NCI-H2081 (cell line): ENCODE results near the gene ARHGDIG.
"Not testable (repeated sequence)": the region's sequence is repeated elsewhere in the genome, so short reads cannot be mapped to it uniquely, and the experiment has no call there.

Experiments
- DNase-seq, 2 experiments: peaks; one replicate each; lab custom pipeline; 2025; lab: John Stamatoyannopoulos, UW

Gene ARHGDIG

DNA sequence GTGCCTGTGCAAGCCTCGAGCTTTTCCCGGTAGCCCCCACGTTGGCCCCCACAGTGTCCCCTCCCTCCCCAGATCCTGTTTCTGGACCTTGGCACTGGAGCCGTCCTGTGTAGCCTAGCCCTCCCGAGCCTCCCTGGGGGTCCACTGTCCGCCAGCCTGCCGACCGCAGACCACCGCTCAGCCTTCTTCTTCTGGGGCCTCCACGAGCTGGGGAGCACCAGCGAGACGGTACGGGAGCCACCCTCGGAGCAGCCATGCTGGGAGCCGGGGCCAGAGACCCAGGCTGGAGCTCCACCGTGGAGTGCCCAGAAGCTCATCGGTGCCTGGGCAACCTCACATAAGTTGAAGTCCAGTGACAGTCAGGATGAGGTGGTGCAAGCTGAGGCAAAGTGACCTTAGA, 16.4 kb upstream of the ARHGDIG start:
- DNase-seq = no peak

DNA sequence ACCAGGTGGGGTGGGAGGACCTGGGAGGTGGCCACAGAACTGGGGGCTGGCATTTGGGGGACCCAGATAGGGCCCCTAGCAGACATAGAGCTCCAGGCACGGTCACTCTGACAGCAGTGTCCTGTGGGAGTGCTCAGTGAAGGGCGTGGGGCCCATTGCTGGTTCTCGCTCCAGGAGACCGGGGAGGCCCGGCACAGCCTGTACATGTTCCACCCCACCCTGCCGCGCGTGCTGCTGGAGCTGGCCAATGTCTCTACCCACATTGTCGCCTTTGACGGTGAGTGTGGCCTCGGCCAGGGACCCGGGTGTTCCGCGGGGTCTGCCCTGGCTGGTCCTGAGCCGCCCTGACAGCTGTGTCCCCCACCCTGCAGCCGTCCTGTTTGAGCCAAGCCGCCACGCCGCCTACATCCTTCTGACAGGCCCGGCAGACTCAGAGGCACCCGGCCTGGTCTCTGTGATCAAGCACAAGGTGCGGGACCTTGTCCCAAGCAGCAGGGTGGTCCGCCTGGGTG, 15.9 kb upstream of the ARHGDIG start:
- DNase-seq = no peak

DNA sequence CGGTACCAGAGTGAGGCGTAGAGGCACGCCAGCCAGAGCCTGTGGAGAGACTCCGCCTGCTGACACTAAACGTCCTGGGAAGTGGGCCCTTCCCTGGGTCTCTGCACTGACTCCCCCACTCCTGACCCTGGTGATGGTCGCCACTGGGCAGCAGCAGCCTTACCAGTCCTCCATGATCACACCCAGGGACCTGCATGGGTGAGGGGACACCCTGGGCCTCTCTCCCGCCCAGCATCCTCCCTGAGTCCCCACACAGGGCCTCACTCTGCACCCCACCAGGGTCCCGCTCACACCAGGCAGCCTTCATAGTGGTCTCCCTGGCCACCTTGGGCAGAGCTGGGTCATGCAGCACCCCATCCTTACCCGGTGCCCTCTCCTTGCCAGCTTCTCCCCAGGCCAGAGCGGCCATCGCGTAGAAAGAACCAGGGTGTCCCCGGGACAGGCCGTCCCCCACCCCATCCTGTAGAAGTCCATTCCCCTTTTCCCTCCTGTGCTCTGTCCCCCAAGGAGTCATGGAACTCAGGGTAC, 15.3 kb upstream of the ARHGDIG start:
- DNase-seq = no peak

DNA sequence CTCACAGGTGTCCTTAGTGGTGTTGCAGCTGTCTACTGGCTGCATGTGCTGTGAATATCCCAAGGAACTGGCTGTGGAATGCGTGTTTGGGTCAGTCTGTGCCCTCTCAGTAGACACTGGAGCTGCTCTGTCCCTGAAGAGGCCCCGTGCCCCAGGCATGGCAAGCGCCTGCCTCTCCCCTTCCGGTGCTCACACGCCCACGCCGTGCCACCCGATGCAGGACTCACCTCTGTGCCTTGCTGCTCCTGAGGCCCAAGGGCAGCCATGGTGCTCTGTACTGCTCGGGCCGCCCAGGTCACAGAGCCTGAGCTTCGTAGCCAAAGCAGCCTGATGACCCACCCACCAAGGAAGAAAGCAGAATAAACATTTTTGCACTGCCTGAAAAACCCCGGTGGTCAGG, 14.7 kb upstream of the ARHGDIG start:
- DNase-seq = no peak

DNA sequence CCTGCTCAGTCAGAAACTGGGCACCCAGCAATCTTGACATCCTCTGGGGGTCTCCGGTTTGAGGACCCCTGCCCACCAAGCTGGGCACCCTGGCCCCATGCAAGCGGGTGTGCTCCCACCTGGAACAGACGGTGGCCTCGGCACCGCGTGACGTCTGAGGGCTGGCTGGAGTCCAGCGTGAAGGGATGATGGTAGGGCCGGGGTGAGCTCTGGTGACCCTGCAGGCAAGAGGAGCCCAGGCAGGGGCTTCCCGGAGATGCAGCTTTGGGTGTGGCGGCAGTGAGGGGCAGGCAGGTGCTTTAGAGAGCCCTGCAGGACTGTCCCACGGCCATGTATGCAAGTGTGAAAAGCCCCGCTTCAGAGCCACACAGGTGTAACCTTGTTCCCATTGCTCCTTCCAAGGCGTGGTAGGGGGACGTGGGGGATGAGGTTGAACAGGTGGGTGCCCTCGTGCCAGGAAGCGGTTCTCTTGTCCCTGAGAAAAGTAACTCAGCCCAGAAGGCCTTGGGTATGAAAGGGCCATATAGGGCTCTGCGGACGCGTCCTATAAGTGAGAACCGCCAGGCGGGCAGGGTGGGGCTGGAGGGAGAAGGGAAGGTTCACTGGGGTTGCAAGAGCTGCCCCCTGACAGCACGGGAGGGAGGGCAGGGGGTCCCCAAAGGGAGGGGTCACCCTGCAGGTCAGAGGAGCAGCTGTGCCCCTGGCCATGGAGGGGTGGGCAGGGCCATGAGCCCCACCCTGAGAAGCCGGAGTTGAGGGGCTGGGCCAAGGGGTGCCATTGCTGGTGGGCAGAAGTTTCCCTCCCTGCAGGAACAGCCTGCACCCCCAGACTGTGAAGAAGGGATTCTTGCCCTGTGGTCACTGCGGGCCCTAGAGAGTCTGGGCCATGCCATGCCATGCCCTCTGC, 13.9 kb upstream of the ARHGDIG start:
- DNase-seq = no peak

DNA sequence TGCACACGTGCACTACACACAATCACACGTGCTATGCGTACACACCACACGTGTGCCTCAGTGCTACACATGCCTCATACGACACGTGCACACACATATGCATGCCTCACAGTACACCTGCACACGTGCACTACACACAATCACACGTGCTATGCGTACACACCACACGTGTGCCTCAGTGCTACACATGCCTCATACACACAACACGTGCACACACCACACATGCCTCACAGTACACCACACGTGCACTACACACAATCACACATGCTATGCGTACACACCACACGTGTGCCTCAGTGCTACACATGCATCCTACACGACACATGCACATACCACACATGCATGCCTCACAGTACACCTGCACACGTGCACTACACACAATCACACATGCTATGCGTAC, 12.8 kb upstream of the ARHGDIG start:
- DNase-seq = not testable (repeated sequence)

DNA sequence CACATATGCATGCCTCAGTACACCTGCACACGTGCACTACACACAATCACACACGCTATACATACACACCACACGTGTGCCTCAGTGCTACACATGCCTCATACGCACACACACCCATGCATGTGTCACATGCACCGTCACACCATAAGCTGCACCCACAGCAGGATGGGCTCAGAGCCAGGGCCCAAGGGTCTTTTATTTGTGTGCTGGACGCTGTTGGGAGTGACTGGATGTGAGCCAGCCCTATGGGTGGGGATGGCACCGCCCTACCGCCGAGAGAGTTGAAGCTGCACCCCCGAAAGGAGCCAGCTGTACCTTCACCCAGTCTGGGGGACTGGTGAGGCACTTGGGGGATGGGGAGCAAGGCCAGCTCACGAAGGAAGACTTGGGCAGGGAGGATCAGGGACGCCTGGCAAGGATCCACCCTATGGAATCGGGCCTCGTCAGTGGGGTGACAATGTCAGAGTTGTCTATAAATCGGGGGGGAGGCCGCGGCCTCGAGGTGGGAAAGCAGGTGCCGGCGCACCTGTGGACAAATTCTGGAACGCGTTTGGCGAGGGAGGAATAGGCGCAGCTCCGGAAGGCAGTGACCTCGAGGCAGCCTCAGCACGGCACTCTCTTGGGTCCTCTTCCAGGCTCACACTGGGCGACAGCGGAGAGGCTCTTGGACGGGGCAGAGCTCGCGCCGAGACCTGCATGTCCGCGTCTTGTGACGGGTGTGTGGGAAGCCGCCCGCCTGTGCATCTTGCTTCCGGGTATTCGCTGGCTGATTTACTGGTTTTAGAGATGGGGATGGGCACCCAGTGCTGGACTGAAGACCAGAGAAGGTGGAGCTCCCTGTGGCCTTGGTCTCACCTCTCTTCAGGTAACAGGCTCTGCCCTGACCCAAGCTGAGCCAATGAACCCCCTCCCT, 12.0 kb upstream of the ARHGDIG start:
- DNase-seq = peak in 1 of 2 experiments; percentile 34

DNA sequence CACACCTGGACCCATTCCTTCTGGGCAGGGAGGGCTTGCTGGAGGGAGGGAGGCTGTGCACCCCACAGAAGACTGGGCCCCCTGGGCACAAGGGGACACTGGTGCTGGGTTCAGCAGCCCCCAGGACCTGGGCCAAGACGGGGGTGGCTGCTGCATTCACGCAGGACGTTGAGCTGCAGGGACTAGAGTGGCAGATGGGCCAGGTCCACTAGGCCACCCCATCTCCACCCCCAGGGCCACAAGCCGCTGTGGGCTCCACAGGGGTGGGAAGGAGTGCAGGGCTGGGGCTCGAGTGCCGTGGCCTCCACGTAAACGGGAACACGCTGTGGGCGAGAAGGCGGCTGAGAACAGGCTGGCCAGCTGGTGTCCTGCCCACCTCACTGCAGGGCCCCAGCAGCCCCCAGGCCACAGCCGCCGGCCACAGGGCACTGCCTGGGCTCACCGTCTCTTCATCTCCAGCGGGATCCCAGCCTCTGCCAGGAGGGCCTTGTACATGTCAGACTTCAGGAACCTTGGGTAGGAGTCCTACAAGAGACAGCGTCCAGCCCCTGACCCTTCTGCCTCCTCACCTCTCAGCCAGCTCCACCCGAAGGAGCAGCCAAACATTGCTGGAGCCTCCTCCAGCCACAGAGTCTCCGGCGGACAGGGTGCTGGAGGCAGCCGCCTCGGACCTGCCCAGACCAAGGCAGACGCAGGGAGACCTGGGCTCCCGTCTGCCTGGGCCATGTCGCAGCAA, 11.2 kb upstream of the ARHGDIG start:
- no peak for DNase-seq

DNA sequence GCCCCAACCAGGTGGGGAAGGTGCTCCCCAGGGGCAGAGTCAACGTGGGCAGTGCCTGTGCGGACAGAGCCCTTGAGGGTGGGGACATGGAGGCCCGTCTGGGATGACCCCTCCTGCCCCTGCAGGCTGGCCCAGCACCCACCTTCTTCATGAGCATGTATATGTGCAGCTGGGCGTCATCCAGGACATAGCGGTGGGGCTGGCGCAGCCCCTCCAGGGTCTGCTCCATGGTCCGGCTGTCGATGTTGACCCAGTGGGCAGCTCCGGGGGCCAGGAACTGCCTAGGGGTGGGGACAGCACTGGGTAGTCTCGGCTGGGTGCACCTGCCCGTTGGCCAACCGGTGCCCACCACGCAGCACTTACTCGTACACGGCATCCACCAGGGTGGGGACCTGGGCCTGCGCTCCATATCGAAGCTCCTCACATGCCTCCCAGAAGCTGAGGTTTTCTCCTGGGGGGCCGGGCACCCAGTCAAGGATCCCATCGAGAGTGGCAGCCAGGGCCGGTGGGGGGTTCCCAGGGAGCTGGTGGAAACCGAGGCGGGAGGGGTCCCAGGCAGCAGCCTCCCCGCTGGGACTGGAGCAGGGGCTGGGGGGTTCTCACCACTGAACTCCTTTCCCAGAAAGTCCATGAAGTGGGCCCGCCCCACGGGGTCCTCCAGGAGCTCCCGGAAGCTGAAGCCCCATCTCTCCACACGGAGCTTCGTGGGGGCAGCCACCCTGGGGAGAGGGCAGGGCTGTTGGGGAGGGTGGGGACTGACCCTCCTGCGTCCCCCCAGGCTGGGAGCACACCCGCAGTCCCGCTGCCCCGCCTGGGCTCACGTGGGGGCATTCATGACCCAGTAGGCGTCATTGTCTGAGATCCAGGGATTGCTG, 9.8 kb upstream of the ARHGDIG start:
- DNase-seq = no peak

DNA sequence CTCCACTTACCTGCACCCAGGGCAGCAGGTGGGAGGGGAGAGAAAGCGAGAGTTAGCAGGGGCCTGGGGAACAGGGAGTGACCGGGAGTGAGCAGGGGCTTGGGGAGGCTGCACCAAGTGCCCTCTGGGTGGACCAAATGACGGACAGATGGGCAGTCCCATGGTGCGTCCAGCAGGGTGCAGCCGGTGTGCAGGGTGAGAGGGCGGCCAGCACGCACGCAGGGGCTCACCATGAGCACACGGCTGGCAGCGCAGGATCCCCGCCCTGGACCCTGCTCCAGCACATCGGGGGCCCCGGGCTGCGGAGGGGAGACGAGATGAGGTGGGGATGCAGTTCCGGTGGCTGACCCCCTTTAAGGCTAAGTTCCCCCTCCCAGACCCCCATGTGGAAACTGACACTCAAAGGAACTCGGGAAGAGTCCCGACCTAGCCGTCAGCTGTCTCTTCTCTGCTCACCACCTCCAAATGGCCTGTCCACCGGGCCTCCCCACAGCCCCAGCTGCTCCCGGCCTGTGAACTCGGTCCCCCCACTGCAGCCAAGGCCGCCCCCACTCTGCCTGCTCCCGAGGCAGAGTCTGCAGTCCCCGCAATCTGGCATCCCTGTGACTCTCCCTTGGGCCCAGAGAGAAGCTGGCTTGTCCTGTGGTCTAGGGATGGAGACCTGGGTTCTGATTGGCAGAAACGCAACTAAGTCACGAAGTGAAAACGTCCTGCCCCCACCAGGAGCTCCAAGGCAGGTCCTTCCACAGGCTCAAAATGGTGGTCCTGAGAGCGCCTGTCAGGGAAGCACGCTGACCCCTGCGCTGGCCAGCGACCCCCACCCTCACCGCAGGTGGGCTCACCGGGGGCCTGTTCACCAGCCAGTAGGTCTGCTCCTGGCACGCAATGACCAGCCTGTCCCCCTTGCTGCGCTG, 7.5 kb upstream of the ARHGDIG start:
- no peak for DNase-seq

DNA sequence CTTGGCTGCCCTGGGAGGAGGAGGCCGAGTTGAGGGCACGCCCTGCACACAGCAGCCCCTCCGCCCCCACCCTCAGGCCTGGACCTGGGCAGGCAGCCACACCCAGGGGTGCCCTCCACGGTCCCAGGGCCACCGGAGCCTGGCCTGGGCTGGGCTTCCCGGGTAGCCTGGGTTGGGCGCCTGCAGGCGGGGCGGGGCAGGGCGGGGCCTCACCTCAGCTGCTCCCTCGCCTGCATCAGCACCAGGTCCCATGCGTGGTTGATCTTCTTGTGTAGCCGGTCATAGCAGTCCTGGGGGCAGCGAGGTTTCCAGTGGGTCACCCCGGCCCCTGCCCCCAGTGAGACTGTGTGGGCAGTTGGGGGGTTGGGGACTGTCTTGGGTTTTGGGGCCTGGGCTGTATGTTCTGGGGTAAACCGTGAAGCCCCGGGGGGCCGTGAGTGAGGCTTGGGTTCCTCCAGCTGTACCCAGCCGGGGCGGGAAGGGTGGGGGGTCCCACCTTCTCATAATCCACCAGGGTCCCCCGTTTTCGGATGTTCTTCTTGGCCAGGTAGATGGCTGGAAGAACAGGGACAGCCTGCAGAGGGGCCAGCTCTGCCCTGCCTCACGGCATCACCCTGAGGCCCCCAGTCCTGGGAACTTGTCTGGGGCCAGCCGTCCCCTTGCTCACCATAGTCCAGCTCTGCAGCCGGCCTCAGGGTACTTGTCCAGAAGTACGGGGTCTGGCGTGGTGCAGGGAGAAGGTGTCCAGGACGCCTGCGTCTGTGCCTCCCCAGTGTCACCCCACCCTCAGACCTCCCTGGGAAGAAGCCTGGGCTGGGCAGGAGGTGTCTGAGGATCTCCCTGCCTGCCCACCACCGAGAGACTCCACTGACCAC, 6.6 kb upstream of the ARHGDIG start:
- no peak for DNase-seq

DNA sequence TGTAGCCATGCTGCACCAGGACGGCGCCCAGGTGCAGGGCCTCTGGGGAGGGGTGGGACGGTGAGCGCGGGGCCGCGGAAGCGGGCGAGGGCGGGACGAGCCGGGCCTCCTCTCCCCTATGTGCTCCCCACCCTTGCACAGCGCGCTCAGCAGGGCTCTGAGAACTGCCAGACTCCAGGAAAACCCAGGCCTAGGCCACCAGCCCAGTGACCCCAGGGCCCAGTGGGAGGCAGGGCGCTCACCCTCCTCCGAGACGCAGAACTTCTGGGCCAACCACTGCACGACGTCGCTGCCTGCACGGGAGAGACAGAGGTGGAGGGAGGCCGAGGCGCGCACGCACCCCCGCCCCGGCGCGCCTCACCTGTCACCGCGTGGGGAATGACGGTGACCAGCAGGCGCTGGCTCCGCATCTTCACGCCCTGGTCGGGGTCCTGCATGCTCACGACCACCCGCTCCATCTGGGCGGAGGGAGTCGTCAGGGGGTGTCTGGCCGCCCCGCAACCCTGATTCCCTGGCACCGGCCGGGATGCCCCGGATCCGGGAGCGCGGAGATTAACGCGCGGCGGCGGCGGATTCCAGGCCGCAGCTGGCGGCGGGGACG, 5.2 kb upstream of the ARHGDIG start:
- DNase-seq = no peak

DNA sequence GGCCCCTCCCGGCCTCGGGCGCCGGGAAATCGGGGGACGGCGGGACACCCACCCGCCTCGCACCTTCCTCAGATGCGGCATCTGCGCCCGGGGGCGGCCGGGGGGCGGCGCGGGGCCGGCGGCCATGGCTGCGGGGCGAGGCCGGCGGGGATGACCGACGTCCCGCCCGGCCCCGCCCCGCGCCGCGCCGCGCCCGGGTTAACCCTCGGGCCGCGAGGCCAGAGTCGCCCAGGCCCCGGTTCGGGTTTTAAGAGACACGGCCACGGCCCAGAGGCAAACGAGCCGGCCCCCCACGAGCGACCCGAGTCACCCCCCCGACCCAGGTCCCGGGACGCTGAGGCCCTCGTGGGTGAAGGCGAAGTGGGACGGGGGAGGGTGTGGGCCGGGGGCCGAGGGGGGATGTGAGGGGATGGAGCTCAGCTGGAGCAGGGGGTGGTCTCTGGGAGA, 4.6 kb upstream of the ARHGDIG start, which contains the start of gene RGS11:
TSS of gene RGS11 (minus strand) at position 159 of the 447 bp plus-strand sequence. CDS start at position 126, 33 bp downstream.
- DNase-seq = no peak

DNA sequence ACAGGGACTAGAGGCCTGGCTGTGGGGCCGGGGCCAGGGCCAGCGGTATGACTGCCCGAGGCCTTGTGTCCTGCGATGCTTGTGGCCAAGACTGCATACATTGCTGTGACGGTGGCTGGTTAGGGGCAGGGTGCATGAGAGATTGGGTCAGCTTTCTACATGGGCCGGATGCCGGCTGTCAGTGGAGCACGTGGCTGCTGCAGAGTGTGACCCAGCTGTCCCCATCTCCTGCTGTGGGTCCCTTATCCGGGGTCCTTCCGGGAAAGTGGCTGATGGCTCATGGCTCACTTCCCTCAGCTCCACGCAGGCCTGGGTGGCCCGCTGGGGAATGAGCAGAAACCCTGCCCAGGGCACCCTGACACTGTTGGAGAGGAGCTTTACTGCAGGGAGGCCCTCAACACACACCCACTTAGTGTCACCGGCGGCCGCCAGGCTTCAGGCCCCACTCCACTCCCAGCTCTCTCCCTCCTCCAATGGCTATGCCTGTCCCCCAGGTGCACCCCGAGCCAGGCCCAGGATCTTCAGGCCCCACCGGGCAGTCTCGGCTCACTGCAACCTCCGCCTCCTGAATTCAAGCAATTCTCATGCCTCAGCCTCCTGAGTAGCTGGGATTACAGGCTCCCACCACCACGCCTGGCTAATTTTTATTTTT, 3.8 kb upstream of the ARHGDIG start:
- DNase-seq = no peak

DNA sequence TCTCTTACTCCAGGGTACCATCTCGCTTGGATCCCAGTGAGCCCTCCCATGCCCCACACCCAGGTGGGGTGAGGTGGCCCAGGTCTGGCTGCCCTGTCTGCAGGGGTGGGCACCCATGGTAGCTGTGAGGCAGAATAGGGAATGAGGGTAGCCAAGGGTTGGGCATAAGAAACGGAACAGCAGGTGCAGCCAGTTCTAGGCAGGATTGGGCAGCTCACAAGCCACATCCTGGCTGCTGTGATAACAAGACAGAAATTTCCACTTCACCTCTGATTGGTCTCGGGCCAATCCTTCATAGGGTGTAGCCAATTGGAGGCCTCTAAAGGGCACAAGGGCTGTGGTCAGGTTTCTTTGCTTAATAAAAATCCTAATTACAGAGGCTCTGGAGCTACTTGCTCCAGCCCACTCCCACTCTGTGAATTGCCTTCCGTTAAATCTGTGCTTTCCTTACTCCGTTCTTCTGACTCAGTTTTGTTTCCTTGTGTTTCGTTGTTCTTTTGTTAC, 1.5 kb upstream of the ARHGDIG start:
- peak in 1 of 2 experiments; percentile 53 for DNase-seq

DNA sequence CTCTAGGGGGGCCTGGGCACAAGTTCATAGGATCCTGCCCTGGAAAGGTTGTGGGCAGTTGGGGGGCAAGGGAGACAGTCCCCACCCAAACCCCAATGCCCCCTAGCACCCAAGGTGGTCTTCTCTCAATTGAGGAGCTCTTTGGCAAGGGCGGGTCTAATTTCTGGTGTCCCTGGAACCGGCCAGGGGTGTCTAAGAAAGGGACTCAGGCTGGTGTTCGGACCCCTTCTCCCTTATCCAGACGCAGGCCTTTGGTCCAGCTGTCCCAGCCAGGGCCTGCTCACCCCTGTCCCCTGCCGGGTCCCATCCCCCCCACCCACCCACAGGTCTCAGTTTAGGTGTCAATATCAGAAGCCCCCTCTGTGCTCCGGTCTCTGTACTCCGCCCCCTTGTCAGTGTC, 860 bp upstream of the ARHGDIG start:
- DNase-seq = no peak

DNA sequence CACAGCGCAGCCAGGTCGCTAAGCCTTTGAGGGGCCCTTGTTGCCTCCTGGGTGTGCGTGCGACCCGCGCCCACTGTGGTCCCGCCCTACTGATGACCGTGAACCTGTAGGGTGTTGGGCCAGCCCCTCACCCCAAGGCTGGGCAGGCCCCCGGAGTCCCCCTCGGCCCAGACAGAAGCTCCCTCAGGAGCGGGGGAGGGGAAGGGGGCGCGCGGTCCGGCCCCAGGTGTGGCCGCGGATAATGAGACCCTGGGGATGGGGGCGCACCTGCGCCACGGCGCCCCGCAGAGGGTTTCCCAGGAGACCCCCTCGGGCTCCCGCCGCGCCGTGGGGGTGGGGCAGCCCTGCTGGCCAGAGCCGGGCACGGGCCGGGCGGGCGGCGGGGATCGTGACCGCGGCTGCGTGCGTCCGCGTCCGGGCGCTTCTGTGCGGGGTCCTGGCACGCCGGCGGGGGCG, 358 bp upstream of the ARHGDIG start:
- no peak for DNase-seq
